GM12878 (cell line): ENCODE data around the gene CNTN3. TPM values are rescaled to one million over a fixed set of nuclear protein-coding genes. Genes with fewer than 3 reads are reported as not detected.

Experiments used
- ATAC-seq: fragments of 200-7000 bp; cut with Tn5 transposase; 3 replicates; pipeline ENCODE4 v1.9.1; 2020; ENCODE audit warnings: mild to moderate bottlenecking, moderate library complexity
- BruUV-seq: library from RNA; stranded (reverse); fragments of 400-500 nt; replicated peaks from 2 replicates; lab custom pipeline; 2021; lab: Mats Ljungman, UMichigan
- CTCF ChIA-PET: fragments of 300-600 bp; sonication (Branson Sonifier 250); formaldehyde crosslinking; extraction: SDS; loops from one replicate; lab custom pipeline; 2021; ENCODE audit warnings: inconsistent platforms; lab: Yijun Ruan, JAX
- POLR2A ChIA-PET: fragments of 350-600 bp; formaldehyde crosslinking; extraction: SDS; loops from one replicate; lab custom pipeline; 2021; ENCODE audit warnings: inconsistent platforms; lab: Charles Lee
- RAD21 ChIA-PET: fragments of 300-600 bp; sonication (Branson Sonifier 250); formaldehyde crosslinking; loops from one replicate; lab custom pipeline; 2023; ENCODE audit warnings: antibody characterized with exemption; ENCODE audit not compliant: unreplicated experiment; lab: Charles Lee
- SMC1A ChIA-PET: fragments of 300-600 bp; sonication (Branson Sonifier 250); formaldehyde crosslinking; loops from one replicate; lab custom pipeline; 2023; ENCODE audit not compliant: unreplicated experiment, uncharacterized antibody; lab: Charles Lee
- DNase-seq: peaks from one replicate; pipeline ENCODE4 v3.0.0-alpha.2; 2011; ENCODE audit warnings: low read depth, low spot score
- FAIRE-seq: peaks from 3 replicates; lab custom pipeline; 2011; peaks lifted over from hg19 to GRCh38; lab: Jason Lieb, UNC
- H2AFZ ChIP-seq: 2 replicates; pipeline ENCODE4 v1.6.0; 2011; ENCODE audit warnings: low read depth, low read length, control low read depth; ENCODE audit not compliant: control insufficient read depth
- H3K27ac ChIP-seq: 2 replicates; pipeline ENCODE4 v1.5.1; 2011; ENCODE audit warnings: control low read depth; ENCODE audit not compliant: control insufficient read depth, insufficient read depth
- H3K27me3 ChIP-seq, 2 experiments: replicated peaks in 1 of 2; 2 replicates each; pipeline versions ENCODE4 v1.6.0 to v1.6.1; 2011; ENCODE audit warnings: low read length in 1 of 2; ENCODE audit not compliant: control insufficient read depth in 2 of 2, insufficient read depth in 2 of 2
- H3K36me3 ChIP-seq, 2 experiments: 2 replicates each; pipeline ENCODE4 v1.5.1; 2011; ENCODE audit warnings: low read length in 1 of 2; ENCODE audit not compliant: control insufficient read depth in 2 of 2, insufficient read depth in 2 of 2
- H3K4me1 ChIP-seq: 2 replicates; pipeline ENCODE4 v1.6.1; 2011; ENCODE audit warnings: mild to moderate bottlenecking, low read length, moderate library complexity, mixed read lengths; ENCODE audit not compliant: control insufficient read depth, insufficient read depth
- H3K4me2 ChIP-seq: 2 replicates; pipeline ENCODE4 v1.6.0; 2011; ENCODE audit warnings: control low read depth; ENCODE audit not compliant: control insufficient read depth, insufficient read depth
- H3K4me3 ChIP-seq: fragments of 200-600 bp; sonication (generic); 2 replicates; pipeline ENCODE4 v1.5.1; 2016
- H3K79me2 ChIP-seq: 2 replicates; pipeline ENCODE4 v1.6.0; 2011; ENCODE audit warnings: low read length; ENCODE audit not compliant: control insufficient read depth, insufficient read depth
- H3K9ac ChIP-seq: 2 replicates; pipeline ENCODE4 v1.8.0; 2011; ENCODE audit warnings: low read length, control low read depth, mixed read lengths; ENCODE audit not compliant: control insufficient read depth, insufficient read depth
- H3K9me3 ChIP-seq: replicated peaks from 3 replicates; pipeline ENCODE4 v1.5.1; 2011; ENCODE audit warnings: mild to moderate bottlenecking, low read length; ENCODE audit not compliant: control insufficient read depth, insufficient read depth
- H4K20me1 ChIP-seq: 2 replicates; pipeline ENCODE4 v1.6.0; 2011; ENCODE audit not compliant: control insufficient read depth, insufficient read depth
- CBX3 ChIP-seq: fragments of 200-600 bp; sonication (generic); IDR thresholded peaks from 2 replicates; pipeline ENCODE4 v1.6.1; 2016; ENCODE audit warnings: low read depth, borderline replicate concordance
- CHD1 ChIP-seq: IDR thresholded peaks from 2 replicates; pipeline ENCODE4 v1.6.1; 2012; ENCODE audit warnings: low read depth, low read length, improper control_type of control experiment
- EED ChIP-seq: sonication (generic); IDR thresholded peaks from 2 replicates; pipeline ENCODE4 v1.6.1; 2016; ENCODE audit warnings: antibody characterized with exemption, low read depth
- EGR1 ChIP-seq, 2 experiments: IDR thresholded peaks; 1 replicate in 1 of 2; 2 replicates in 1 of 2; pipeline ENCODE4 v1.6.1; 2011 to 2012; ENCODE audit warnings: low read depth in 2 of 2, low read length in 2 of 2, borderline replicate concordance in 1 of 2, mild to moderate bottlenecking in 1 of 2, moderate library complexity in 1 of 2
- RBBP5 ChIP-seq: fragments of 200-600 bp; sonication (generic); conservative IDR thresholded peaks from 2 replicates; pipeline ENCODE4 v1.6.1; 2016
- RCOR1 ChIP-seq: conservative IDR thresholded peaks from 2 replicates; pipeline ENCODE4 v1.6.1; 2012; ENCODE audit warnings: low read depth, low read length, improper control_type of control experiment
- SIX5 ChIP-seq: IDR thresholded peaks from 2 replicates; pipeline ENCODE4 v1.6.1; 2011; ENCODE audit warnings: mild to moderate bottlenecking, low read depth, low read length, moderate library complexity; ENCODE audit not compliant: severe bottlenecking
- SMAD1 ChIP-seq: fragments of 450-650 bp; IDR thresholded peaks from 2 replicates; pipeline ENCODE4 v1.6.1; 2018; ENCODE audit warnings: mild to moderate bottlenecking, low read depth; ENCODE audit not compliant: partially characterized antibody
- STAT1 ChIP-seq: fragments of 450-650 bp; conservative IDR thresholded peaks from 2 replicates; pipeline ENCODE4 v1.6.1; 2014; ENCODE audit warnings: antibody characterized with exemption, mild to moderate bottlenecking
- SUPT20H ChIP-seq: IDR thresholded peaks from 2 replicates; pipeline ENCODE4 v1.6.1; 2011; ENCODE audit warnings: low read depth, mild to moderate bottlenecking, low read length, moderate library complexity, borderline replicate concordance; ENCODE audit not compliant: control insufficient read depth
- WGBS: methylation state at CpG from one replicate; pipeline ENCODE4 v1.1.6; 2016; ENCODE audit warnings: low lambda C conversion rate; ENCODE audit not compliant: insufficient replicate concordance, insufficient coverage; ENCODE audit errors: missing lambda C conversion rate; 5-methylcytosine and 5-hydroxymethylcytosine counted together
- in situ Hi-C: fragments of 300-500 bp; cut with MboI; formaldehyde crosslinking; loops from 9 replicates; pipeline ENCODE4 v1.14.3; 2018; ENCODE audit warnings: mixed read lengths
- intact Hi-C: fragments of 100-400 bp; cut with micrococcal nuclease; formaldehyde crosslinking; loops from one replicate; pipeline ENCODE4 v1.14.2; 2022; ENCODE audit not compliant: unreplicated experiment
- polyA plus RNA-seq, 11 experiments: library from polyadenylated mRNA; depleted of rRNA in 4 of 11; unstranded in 6 of 11; stranded (reverse) in 5 of 11; fragments of >200 nt; fragmentation: Nextera tagmentation in 4 of 11; fragmentation: Illumina TruSeq in 1 of 11; extraction: Ambion mirVana in 4 of 11; extraction: Trizol in 1 of 11; gene quantifications; 1 replicate in 1 of 11; 2 replicates in 10 of 11; pipeline versions ENCODE4 v1.2.1 to v1.2.3, GENCODE V29; 2011 to 2016; ENCODE audit warnings: inconsistent platforms in 2 of 11, missing spikeins in 2 of 11, low read depth in 1 of 11
- total RNA-seq, 4 experiments: library from RNA; depleted of rRNA in 3 of 4; stranded (reverse); fragments of >200 nt in 3 of 4; fragmentation: Illumina TruSeq in 1 of 4; extraction: Trizol in 1 of 4; gene quantifications; 2 replicates each; pipeline versions ENCODE4 v1.2.1 to v1.2.3, GENCODE V29; 2013 to 2021

CNTN3 gene
- total and polyA plus RNA-seq, 10 of the 15 experiments (the other 5 are each of a cell fraction or from before 2014, with no cell fraction given), result 0.14 TPM; not detected in 9

- ChIA-PET RAD21 (no interaction called here), POLR2A (no interaction called here), CTCF (interaction anchor here (0.6 kb wide), 1 partner anchor 106 kb away, joined by 3 read pairs; no protein-coding TSS in a partner anchor)
- Histone ChIP-seq H3K4me2 (no peak overlapping the region), H3K9ac (no peak overlapping the region), H3K4me3 (no peak overlapping the region), H3K27me3 (no peaks in the 10 kb centered on the region; a peak in 1 of 4 replicates), H3K36me3 (no peaks in the 10 kb centered on the region), H4K20me1 (no peaks in the 10 kb centered on the region), H2AFZ (no peak overlapping the region), H3K27ac (no peak overlapping the region), H3K9me3 (no peaks in the 10 kb centered on the region), H3K79me2 (no peaks in the 10 kb centered on the region)
- in situ Hi-C loops (no loop called here), intact Hi-C loops (no loop called here)
- no peak for FAIRE-seq
- BruUV-seq, result no TSS peak
- ATAC-seq, result no peak
- WGBS, result 0% methylated on average over 2 of the region's 2 CpGs
- DNase-seq, result no peak
- TF ChIP-seq SUPT20H (no peak), EED (no peak), EGR1 (IDR thresholded peaks at IDR 0.05; ENCODE audit: borderline replicate concordance in 1 of 2, low read depth in 2 of 2, low read length in 2 of 2) (no peak), CHD1 (no peak), STAT1 (no peak), RCOR1 (no peak), SMAD1 (no peak), RBBP5 (no peak), SIX5 (no peak), CBX3 (no peak)
- TF ChIP-seq, all 136 proteins: peak for 0
- H3K4me1 ChIP-seq, result no peaks in the 10 kb centered on the region
- SMC1A ChIA-PET, result interaction anchor here (0.7 kb wide), 1 partner anchor 125 kb away, joined by 4 read pairs; no protein-coding TSS in a partner anchor
These were observed 1.4 kb downstream of the CNTN3 start for GRCh38 chr3:74613060-74613459.
